WTC11 (cell line): ENCODE measurements around the gene NOA1. TPM values are rescaled to one million over a fixed set of nuclear protein-coding genes. Genes with fewer than 3 reads are reported as not detected.

Experiments
- ATAC-seq: fragments of 200-7000 bp; cut with Tn5 transposase; 2 replicates; pipeline ENCODE4 v1.10.0; 2021; ENCODE audit warnings: mild to moderate bottlenecking, moderate library complexity
- CTCF ChIA-PET: fragments of 300-600 bp; sonication (Branson Sonifier 250); formaldehyde crosslinking; loops from one replicate; lab custom pipeline; 2021; ENCODE audit warnings: antibody characterized with exemption; lab: Charles Lee
- POLR2A ChIA-PET: fragments of 350-600 bp; sonication (Branson Sonifier 250); formaldehyde crosslinking; loops from one replicate; lab custom pipeline; 2021; ENCODE audit warnings: antibody characterized with exemption; lab: Charles Lee
- DNase-seq: peaks from one replicate; pipeline ENCODE4 v3.0.0; 2021; ENCODE audit warnings: low spot score
- H3K27ac Mint-ChIP-seq: 2 replicates; pipeline ENCODE4 v1.8.0; 2021; ENCODE audit warnings: mixed read lengths
- H3K27me3 Mint-ChIP-seq: 2 replicates; pipeline ENCODE4 v1.8.0; 2021; ENCODE audit warnings: low read depth, mild to moderate bottlenecking, moderate library complexity, mixed read lengths
- H3K36me3 Mint-ChIP-seq: 2 replicates; pipeline ENCODE4 v1.8.0; 2021; ENCODE audit warnings: mixed read lengths
- H3K4me1 Mint-ChIP-seq: 2 replicates; pipeline ENCODE4 v1.8.0; 2022; ENCODE audit warnings: mixed read lengths
- H3K4me3 Mint-ChIP-seq: 2 replicates; pipeline ENCODE4 v1.8.0; 2021; ENCODE audit warnings: mild to moderate bottlenecking, moderate library complexity, mixed read lengths
- H3K9me3 Mint-ChIP-seq: 2 replicates; pipeline ENCODE4 v1.8.0; 2021; ENCODE audit warnings: mixed read lengths
- ATF2 ChIP-seq: sonication (generic); formaldehyde crosslinking; IDR thresholded peaks from 2 replicates; pipeline ENCODE4 v1.8.1; 2022; ENCODE audit warnings: low read depth, missing genetic modification reagents, borderline replicate concordance
- ATF6 ChIP-seq: sonication (generic); formaldehyde crosslinking; IDR thresholded peaks from 2 replicates; pipeline ENCODE4 v1.8.1; 2023; ENCODE audit warnings: mild to moderate bottlenecking, missing genetic modification reagents
- CREB1 ChIP-seq: sonication (generic); formaldehyde crosslinking; IDR thresholded peaks from 2 replicates; pipeline ENCODE4 v1.8.0; 2023; ENCODE audit warnings: mild to moderate bottlenecking, missing genetic modification reagents
- E2F5 ChIP-seq: sonication (generic); formaldehyde crosslinking; IDR thresholded peaks from 2 replicates; pipeline ENCODE4 v1.8.1; 2022; ENCODE audit warnings: mild to moderate bottlenecking, moderate library complexity, missing genetic modification reagents
- ERG ChIP-seq: fragments of 250-450 bp; sonication (Bioruptor Pico); IDR thresholded peaks from 2 replicates; pipeline ENCODE4 v1.8.0; 2021; ENCODE audit warnings: mild to moderate bottlenecking
- FOXJ3 ChIP-seq: sonication (generic); formaldehyde crosslinking; IDR thresholded peaks from 2 replicates; pipeline ENCODE4 v1.9.0; 2021; ENCODE audit warnings: missing genetic modification reagents, mild to moderate bottlenecking, borderline replicate concordance
- FOXK1 ChIP-seq: sonication (generic); formaldehyde crosslinking; IDR thresholded peaks from 2 replicates; pipeline ENCODE4 v1.8.0; 2022; ENCODE audit warnings: mild to moderate bottlenecking, moderate library complexity, missing genetic modification reagents
- GRHL2 ChIP-seq: fragments of 250-450 bp; sonication (Bioruptor Pico); IDR thresholded peaks from 2 replicates; pipeline ENCODE4 v1.8.0; 2022; ENCODE audit warnings: mild to moderate bottlenecking, moderate library complexity; ENCODE audit not compliant: insufficient replicate concordance, severe bottlenecking
- KAT7 ChIP-seq: sonication (generic); formaldehyde crosslinking; IDR thresholded peaks from 2 replicates; pipeline ENCODE4 v1.8.1; 2023; ENCODE audit warnings: missing genetic modification reagents, mild to moderate bottlenecking, borderline replicate concordance
- NR3C1 ChIP-seq: sonication (generic); formaldehyde crosslinking; conservative IDR thresholded peaks from 2 replicates; pipeline ENCODE4 v1.8.1; 2023; ENCODE audit warnings: low read depth, mild to moderate bottlenecking, missing genetic modification reagents
- RELA ChIP-seq: sonication (generic); formaldehyde crosslinking; IDR thresholded peaks from 2 replicates; pipeline ENCODE4 v1.8.1; 2022; ENCODE audit warnings: missing genetic modification reagents, mild to moderate bottlenecking, borderline replicate concordance
- TEAD1 ChIP-seq: sonication (generic); formaldehyde crosslinking; IDR thresholded peaks from 2 replicates; pipeline ENCODE4 v1.8.0; 2022; ENCODE audit warnings: mild to moderate bottlenecking, missing genetic modification reagents
- TEAD4 ChIP-seq: sonication (generic); formaldehyde crosslinking; IDR thresholded peaks from 2 replicates; pipeline ENCODE4 v1.8.0; 2022; ENCODE audit warnings: mild to moderate bottlenecking, missing genetic modification reagents
- ZMAT4 ChIP-seq: fragments of 250-450 bp; sonication (Bioruptor Pico); IDR thresholded peaks from 2 replicates; pipeline ENCODE4 v1.9.0; 2021; ENCODE audit warnings: mild to moderate bottlenecking
- ZNF396 ChIP-seq: fragments of 250-450 bp; sonication (Bioruptor Pico); IDR thresholded peaks from 2 replicates; pipeline ENCODE4 v1.8.0; 2021; ENCODE audit warnings: mild to moderate bottlenecking, moderate library complexity, borderline replicate concordance
- ZNF423 ChIP-seq: fragments of 250-450 bp; sonication (Bioruptor Pico); IDR thresholded peaks from 2 replicates; pipeline ENCODE4 v2.1.2; 2022; ENCODE audit warnings: mild to moderate bottlenecking, moderate library complexity
- ZNF425 ChIP-seq: fragments of 250-450 bp; sonication (Bioruptor Pico); conservative IDR thresholded peaks from 2 replicates; pipeline ENCODE4 v1.9.0; 2021; ENCODE audit warnings: mild to moderate bottlenecking
- ZNF532 ChIP-seq: fragments of 250-450 bp; sonication (Bioruptor Pico); IDR thresholded peaks from 2 replicates; pipeline ENCODE4 v1.9.0; 2021; ENCODE audit warnings: mild to moderate bottlenecking, borderline replicate concordance
- ZNF671 ChIP-seq: fragments of 250-450 bp; sonication (Bioruptor Pico); IDR thresholded peaks from 2 replicates; pipeline ENCODE4 v1.8.0; 2021; ENCODE audit warnings: mild to moderate bottlenecking
- total RNA-seq: library from RNA; stranded (reverse); gene quantifications from 3 replicates; pipeline ENCODE4 v1.2.3, GENCODE V29; 2021
- TF ChIP-seq, protein P1 (sequence below): sonication (generic); formaldehyde crosslinking; IDR thresholded peaks from 2 replicates; pipeline ENCODE4 v1.8.0; 2022; ENCODE audit warnings: mild to moderate bottlenecking, missing genetic modification reagents

NOA1 gene
- total RNA-seq, 1 experiment from 2014 or later, result 35.7 TPM

DNA sequence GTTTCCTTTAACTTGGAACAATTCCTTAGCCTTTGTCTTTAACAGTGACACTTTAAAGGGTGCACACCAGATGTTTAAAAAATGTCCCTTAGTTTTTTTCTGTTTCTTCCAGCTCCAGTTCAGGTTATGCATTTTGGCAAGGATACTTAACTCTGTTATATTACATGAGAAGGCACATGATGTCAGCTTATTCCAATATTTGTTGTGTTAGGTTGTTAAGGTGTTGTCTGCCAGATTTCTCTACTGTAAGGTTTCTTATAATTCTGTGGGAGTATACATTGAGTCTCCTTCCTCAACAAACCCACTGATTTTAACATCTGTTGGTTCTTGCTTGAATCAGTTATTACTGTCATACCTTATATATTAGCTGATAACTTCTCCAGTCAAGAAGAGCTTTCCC, 36.4 kb downstream of the NOA1 start:
- no peak for TF ChIP-seq ZNF671 (CRISPR knock-in tag)
- no peak for TF ChIP-seq RELA
- TF ChIP-seq ZNF396 (CRISPR knock-in tag), result no peak
- no peak for TF ChIP-seq ZNF423 (CRISPR knock-in tag)
- DNase-seq, result no peak
- POLR2A ChIA-PET, result no interaction called here

DNA sequence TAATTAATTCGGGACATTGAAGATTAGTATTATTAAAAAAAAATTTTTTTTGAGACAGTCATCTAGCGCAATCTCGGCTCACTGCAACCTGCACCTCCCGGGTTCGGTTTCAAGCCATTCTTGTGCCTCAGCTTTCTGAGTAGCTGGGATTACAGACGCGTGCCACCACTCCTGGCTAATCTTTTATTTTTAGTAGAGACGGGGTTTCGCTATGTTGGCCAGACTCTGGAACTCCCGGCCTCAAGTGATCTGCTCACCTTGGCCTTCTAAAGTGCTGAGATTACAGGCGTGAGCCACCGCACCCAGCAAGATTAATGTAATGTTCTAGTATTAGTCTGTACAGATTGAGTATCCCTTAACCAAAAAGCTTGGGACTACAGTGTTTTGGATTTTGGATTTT, 37.0 kb downstream of the NOA1 start:
- POLR2A ChIA-PET, result no interaction called here
- CTCF ChIA-PET, result no interaction called here

More for the DNA sequence above, 36.4 kb downstream of the NOA1 start:
- Mint-ChIP-seq H3K27ac (no peak overlapping the region), H3K4me1 (no peaks in the 10 kb centered on the region), H3K4me3 (no peak overlapping the region), H3K36me3 (peaks cover 8% of the 10 kb centered on the region), H3K9me3 (no peaks in the 10 kb centered on the region), H3K27me3 (no peaks in the 10 kb centered on the region)
- no peak for ATAC-seq
- CTCF ChIA-PET, result no interaction called here

More for the DNA sequence above, 37.0 kb downstream of the NOA1 start:
- Mint-ChIP-seq H3K9me3 (no peaks in the 10 kb centered on the region), H3K36me3 (peaks cover 8% of the 10 kb centered on the region), H3K4me3 (no peak overlapping the region), H3K27ac (no peak overlapping the region), H3K27me3 (no peaks in the 10 kb centered on the region), H3K4me1 (no peaks in the 10 kb centered on the region)
- DNase-seq, result no peak
- no peak for ATAC-seq
- TF ChIP-seq KAT7 (CRISPR knock-in tag) (no peak), ZNF425 (CRISPR knock-in tag) (no peak), ZMAT4 (CRISPR knock-in tag) (no peak), TEAD4 (CRISPR knock-in tag) (no peak), ATF2 (CRISPR knock-in tag) (no peak), FOXK1 (no peak), ZNF532 (no peak), GRHL2 (no peak), E2F5 (no peak), ERG (no peak), CREB1 (no peak), NR3C1 (CRISPR knock-in tag) (no peak), ATF6 (CRISPR knock-in tag) (no peak), FOXJ3 (no peak), TEAD1 (no peak)
- TF ChIP-seq, protein P1, sequence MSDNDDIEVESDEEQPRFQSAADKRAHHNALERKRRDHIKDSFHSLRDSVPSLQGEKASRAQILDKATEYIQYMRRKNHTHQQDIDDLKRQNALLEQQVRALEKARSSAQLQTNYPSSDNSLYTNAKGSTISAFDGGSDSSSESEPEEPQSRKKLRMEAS (CRISPR knock-in tag), result no peak
